Measurements from ENCODE around the gene TBC1D22A.

- TF ChIP-seq CTCF (conservative IDR thresholded peaks at IDR 0.05; ENCODE audit: low read length) (no peak), EZH2phosphoT487 (IDR thresholded peaks at IDR 0.05; ENCODE audit: borderline replicate concordance, low read depth, low read length) (no peak)
Measured at GRCh38 chr22:47200273-47201051, 438.0 kb downstream of the TBC1D22A start.

Measured in OCI-LY7 (cell line).